Smooth muscle cell (in vitro differentiated cells): ENCODE measurements around the gene AFF3. TPM values are rescaled to one million over a fixed set of nuclear protein-coding genes. Genes with fewer than 3 reads are reported as not detected.

Experiments used
- DNase-seq: peaks from one replicate; lab custom pipeline; 2025; ENCODE audit not compliant: unreplicated experiment; lab: John Stamatoyannopoulos, UW
- H2AFZ ChIP-seq: fragments of 200-600 bp; sonication (generic); 2 replicates; pipeline ENCODE4 v1.6.0; 2016; ENCODE audit warnings: antibody characterized with exemption, low read depth, mild to moderate bottlenecking
- H3F3A ChIP-seq: fragments of 200-600 bp; sonication (generic); 2 replicates; pipeline ENCODE4 v1.6.0; 2017; ENCODE audit warnings: antibody characterized with exemption, low read depth
- H3K27ac ChIP-seq: fragments of 200-600 bp; sonication (generic); 2 replicates; pipeline ENCODE4 v1.5.1; 2016; ENCODE audit warnings: low read depth, mild to moderate bottlenecking
- H3K27me3 ChIP-seq: fragments of 200-600 bp; sonication (generic); 2 replicates; pipeline ENCODE4 v1.6.1; 2016; ENCODE audit warnings: low read depth, mild to moderate bottlenecking
- H3K36me3 ChIP-seq: fragments of 200-600 bp; sonication (generic); 2 replicates; pipeline ENCODE4 v1.5.1; 2016; ENCODE audit warnings: low read depth
- H3K4me1 ChIP-seq: fragments of 200-600 bp; sonication (generic); 2 replicates; pipeline ENCODE4 v1.5.1; 2016; ENCODE audit warnings: low read depth
- H3K4me2 ChIP-seq: fragments of 200-600 bp; sonication (generic); 2 replicates; pipeline ENCODE4 v1.6.0; 2016; ENCODE audit warnings: mild to moderate bottlenecking
- H3K4me3 ChIP-seq: fragments of 200-600 bp; sonication (generic); 2 replicates; pipeline ENCODE4 v1.5.1; 2016; ENCODE audit warnings: mild to moderate bottlenecking
- H3K79me2 ChIP-seq: fragments of 200-600 bp; sonication (generic); 2 replicates; pipeline ENCODE4 v1.6.0; 2016; ENCODE audit warnings: low read depth, mild to moderate bottlenecking
- H3K9ac ChIP-seq: fragments of 200-600 bp; sonication (generic); 2 replicates; pipeline ENCODE4 v1.6.0; 2016; ENCODE audit warnings: low read depth
- H3K9me3 ChIP-seq: fragments of 200-600 bp; sonication (generic); replicated peaks from 2 replicates; pipeline ENCODE4 v1.5.1; 2016; ENCODE audit warnings: low read depth
- H4K20me1 ChIP-seq: fragments of 200-600 bp; sonication (generic); 2 replicates; pipeline ENCODE4 v1.6.0; 2016; ENCODE audit warnings: low read depth
- WGBS: methylation state at CpG from one replicate; pipeline ENCODE4 v1.1.7; 2016; ENCODE audit warnings: low lambda C conversion rate; 5-methylcytosine and 5-hydroxymethylcytosine counted together
- polyA plus RNA-seq: library from polyadenylated mRNA; unstranded; fragments of >200 nt; fragmentation: Nextera tagmentation; extraction: Ambion mirVana; gene quantifications from 2 replicates; pipeline ENCODE4 v1.2.1, GENCODE V29; 2016
- total RNA-seq: library from RNA; depleted of rRNA; stranded (reverse); fragments of >200 nt; gene quantifications from 2 replicates; pipeline ENCODE4 v1.2.3, GENCODE V29; 2014
- TF ChIP-seq, protein P1 (sequence below): fragments of 200-600 bp; sonication (generic); IDR thresholded peaks from 2 replicates; pipeline ENCODE4 v1.5.1; 2017; ENCODE audit warnings: borderline replicate concordance, mild to moderate bottlenecking, antibody characterized with exemption; ENCODE audit not compliant: insufficient read depth, poor library complexity, severe bottlenecking

Gene AFF3, protein sequence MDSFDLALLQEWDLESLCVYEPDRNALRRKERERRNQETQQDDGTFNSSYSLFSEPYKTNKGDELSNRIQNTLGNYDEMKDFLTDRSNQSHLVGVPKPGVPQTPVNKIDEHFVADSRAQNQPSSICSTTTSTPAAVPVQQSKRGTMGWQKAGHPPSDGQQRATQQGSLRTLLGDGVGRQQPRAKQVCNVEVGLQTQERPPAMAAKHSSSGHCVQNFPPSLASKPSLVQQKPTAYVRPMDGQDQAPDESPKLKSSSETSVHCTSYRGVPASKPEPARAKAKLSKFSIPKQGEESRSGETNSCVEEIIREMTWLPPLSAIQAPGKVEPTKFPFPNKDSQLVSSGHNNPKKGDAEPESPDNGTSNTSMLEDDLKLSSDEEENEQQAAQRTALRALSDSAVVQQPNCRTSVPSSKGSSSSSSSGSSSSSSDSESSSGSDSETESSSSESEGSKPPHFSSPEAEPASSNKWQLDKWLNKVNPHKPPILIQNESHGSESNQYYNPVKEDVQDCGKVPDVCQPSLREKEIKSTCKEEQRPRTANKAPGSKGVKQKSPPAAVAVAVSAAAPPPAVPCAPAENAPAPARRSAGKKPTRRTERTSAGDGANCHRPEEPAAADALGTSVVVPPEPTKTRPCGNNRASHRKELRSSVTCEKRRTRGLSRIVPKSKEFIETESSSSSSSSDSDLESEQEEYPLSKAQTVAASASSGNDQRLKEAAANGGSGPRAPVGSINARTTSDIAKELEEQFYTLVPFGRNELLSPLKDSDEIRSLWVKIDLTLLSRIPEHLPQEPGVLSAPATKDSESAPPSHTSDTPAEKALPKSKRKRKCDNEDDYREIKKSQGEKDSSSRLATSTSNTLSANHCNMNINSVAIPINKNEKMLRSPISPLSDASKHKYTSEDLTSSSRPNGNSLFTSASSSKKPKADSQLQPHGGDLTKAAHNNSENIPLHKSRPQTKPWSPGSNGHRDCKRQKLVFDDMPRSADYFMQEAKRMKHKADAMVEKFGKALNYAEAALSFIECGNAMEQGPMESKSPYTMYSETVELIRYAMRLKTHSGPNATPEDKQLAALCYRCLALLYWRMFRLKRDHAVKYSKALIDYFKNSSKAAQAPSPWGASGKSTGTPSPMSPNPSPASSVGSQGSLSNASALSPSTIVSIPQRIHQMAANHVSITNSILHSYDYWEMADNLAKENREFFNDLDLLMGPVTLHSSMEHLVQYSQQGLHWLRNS (N-terminal part only)
- total RNA-seq, result 0.27 and 2.6 TPM in 2 replicates
- polyA plus RNA-seq, result 0.39 TPM in 1 of 2 replicates, not detected in the other

DNA sequence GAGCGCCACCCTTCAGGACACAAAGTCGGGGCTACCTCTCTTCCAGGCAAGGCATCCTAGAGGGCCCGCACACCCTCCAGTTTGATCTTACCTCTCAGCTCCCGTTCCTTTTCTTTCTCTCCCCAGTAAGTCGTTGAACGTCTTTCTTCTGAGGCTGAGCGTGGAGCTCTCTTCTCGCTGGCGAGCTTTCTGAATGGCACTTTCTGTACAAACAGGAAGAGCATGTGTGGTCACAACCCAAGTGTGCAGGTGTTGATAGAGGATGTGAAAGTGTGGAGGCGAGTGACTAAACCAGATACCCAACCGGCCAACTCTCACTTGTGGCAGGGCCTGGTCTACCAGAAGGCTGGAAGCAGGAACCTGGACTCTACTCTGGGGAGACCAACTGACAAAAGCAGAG is at the start of gene AFF3:
AFF3 (minus strand) TSS at position 198 of the 400 bp plus-strand sequence. CDS start 38,136 bp downstream, outside the sequence.
- Histone ChIP-seq H3K4me1 (no peaks in the 10 kb centered on the region), H2AFZ (no peak within 1 kb of the TSS), H3K79me2 (no peaks in the 10 kb centered on the region), H3K9ac (no peak within 1 kb of the TSS), H3K36me3 (no peaks in the 10 kb centered on the region), H4K20me1 (no peaks in the 10 kb centered on the region), H3K4me2 (no peak within 1 kb of the TSS), H3K9me3 (no peaks in the 10 kb centered on the region), H3F3A (no peaks in the 10 kb centered on the region), H3K27ac (no peak within 1 kb of the TSS), H3K4me3 (no peak within 1 kb of the TSS), H3K27me3 (peaks cover 38% of the 10 kb centered on the region)
- TF ChIP-seq, protein P1, sequence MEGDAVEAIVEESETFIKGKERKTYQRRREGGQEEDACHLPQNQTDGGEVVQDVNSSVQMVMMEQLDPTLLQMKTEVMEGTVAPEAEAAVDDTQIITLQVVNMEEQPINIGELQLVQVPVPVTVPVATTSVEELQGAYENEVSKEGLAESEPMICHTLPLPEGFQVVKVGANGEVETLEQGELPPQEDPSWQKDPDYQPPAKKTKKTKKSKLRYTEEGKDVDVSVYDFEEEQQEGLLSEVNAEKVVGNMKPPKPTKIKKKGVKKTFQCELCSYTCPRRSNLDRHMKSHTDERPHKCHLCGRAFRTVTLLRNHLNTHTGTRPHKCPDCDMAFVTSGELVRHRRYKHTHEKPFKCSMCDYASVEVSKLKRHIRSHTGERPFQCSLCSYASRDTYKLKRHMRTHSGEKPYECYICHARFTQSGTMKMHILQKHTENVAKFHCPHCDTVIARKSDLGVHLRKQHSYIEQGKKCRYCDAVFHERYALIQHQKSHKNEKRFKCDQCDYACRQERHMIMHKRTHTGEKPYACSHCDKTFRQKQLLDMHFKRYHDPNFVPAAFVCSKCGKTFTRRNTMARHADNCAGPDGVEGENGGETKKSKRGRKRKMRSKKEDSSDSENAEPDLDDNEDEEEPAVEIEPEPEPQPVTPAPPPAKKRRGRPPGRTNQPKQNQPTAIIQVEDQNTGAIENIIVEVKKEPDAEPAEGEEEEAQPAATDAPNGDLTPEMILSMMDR, result no peak
- no peak for DNase-seq
- WGBS, result 95% methylated on average over 11 of the region's 11 CpGs

DNA sequence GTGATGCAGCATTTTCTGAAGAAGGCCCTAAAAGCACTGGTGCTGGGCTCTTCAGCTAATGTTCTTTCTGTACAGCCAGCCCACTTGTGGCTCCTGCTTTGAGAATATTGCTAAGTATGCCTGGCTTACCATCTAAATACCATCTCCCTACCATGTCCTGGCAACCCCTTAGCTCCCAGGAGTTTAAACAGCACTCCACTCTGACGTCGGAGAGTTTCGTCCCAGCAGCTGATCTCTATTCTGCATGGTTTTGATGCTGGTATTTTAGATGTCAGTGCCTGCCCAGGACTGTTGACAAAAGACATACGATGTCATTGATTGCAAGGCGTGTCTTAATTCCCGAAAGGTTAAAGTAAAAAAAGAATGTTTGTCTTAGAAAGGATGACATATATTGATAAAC is 47.0 kb upstream of the AFF3 start:
- Histone ChIP-seq H3K36me3 (no peaks in the 10 kb centered on the region), H3K4me1 (no peaks in the 10 kb centered on the region), H3K9ac (no peak overlapping the region), H3K27me3 (peaks cover 15% of the 10 kb centered on the region), H4K20me1 (no peaks in the 10 kb centered on the region), H3K79me2 (no peaks in the 10 kb centered on the region), H3K9me3 (no peaks in the 10 kb centered on the region), H3F3A (no peaks in the 10 kb centered on the region), H3K4me2 (no peak overlapping the region), H3K27ac (no peak overlapping the region), H3K4me3 (no peak overlapping the region), H2AFZ (no peak overlapping the region)
- no peak for DNase-seq
- TF ChIP-seq, protein P1, result no peak
- 80% methylated on average over 6 of the region's 6 CpGs for WGBS

DNA sequence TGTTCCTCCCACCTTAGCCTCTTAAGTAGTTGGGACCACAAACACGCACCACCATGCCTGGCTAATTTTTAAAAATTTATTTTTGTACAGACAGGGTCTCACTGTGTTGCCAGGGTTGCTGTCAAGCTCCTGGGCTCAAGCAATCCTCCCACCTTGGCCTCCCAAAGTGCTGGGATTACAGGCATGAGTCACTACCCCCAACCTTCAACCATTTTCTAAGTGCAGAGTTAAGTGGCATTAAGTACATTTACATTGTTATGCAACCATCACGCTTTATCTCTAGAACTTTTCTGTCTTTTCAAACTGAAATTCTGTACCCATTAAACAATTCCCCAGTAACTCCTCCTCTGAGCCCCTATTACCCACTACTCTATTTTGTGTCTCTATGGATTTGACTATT is 45.9 kb upstream of the AFF3 start:
- peaks cover 26% of the 10 kb centered on the region for H3K27me3 ChIP-seq
- 62% methylated on average over 2 of the region's 2 CpGs for WGBS

More for the DNA sequence above, 45.9 kb upstream of the AFF3 start:
- no peaks in the 10 kb centered on the region for H3F3A ChIP-seq
- H3K9me3 ChIP-seq, result no peaks in the 10 kb centered on the region
- H3K4me1 ChIP-seq, result peaks cover 1% of the 10 kb centered on the region
- no peak overlapping the region for H3K27ac ChIP-seq
- no peaks in the 10 kb centered on the region for H4K20me1 ChIP-seq
- H3K79me2 ChIP-seq, result no peaks in the 10 kb centered on the region
- TF ChIP-seq, protein P1, result no peak
- H3K4me3 ChIP-seq, result no peak overlapping the region
- H3K36me3 ChIP-seq, result no peaks in the 10 kb centered on the region
- DNase-seq, result no peak
- no peak overlapping the region for H3K4me2 ChIP-seq
- no peak overlapping the region for H3K9ac ChIP-seq
- H2AFZ ChIP-seq, result no peak overlapping the region
